A549 (cell line): ENCODE data around the gene MARK3. TPM values are rescaled to one million over a fixed set of nuclear protein-coding genes. Genes with fewer than 3 reads are reported as not detected.

Experiments used
- ATAC-seq, 2 experiments: fragments of 200-7000 bp in 1 of 2; fragments of >200 bp in 1 of 2; cut with Nextera tagmentation in 1 of 2; cut with Tn5 transposase in 1 of 2; 3 replicates each; pipeline versions ENCODE4 v1.8.0 to v1.9.1; 2018 to 2020; ENCODE audit warnings: mild to moderate bottlenecking in 1 of 2, moderate library complexity in 1 of 2
- CTCF ChIA-PET: fragments of 300-600 bp; sonication (Branson Sonifier 250); formaldehyde crosslinking; extraction: SDS; loops from one replicate; lab custom pipeline; 2021; ENCODE audit warnings: antibody characterized with exemption, inconsistent platforms; lab: Yijun Ruan, JAX
- POLR2A ChIA-PET: fragments of 350-600 bp; formaldehyde crosslinking; extraction: SDS; loops from one replicate; lab custom pipeline; 2021; ENCODE audit warnings: antibody characterized with exemption, inconsistent platforms; lab: Yijun Ruan, JAX
- DNase-seq, 2 experiments: peaks; one replicate each; pipeline versions ENCODE4 v3.0.0 to v3.0.0-alpha.2; 2011 to 2016; ENCODE audit warnings: low read depth in 1 of 2, low spot score in 1 of 2
- FAIRE-seq: peaks from 2 replicates; lab custom pipeline; 2011; peaks lifted over from hg19 to GRCh38; lab: Jason Lieb, UNC
- H3K27ac ChIP-seq, 2 experiments: fragments of >200 bp; sonication (Bioruptor Twin); formaldehyde crosslinking; 3 replicates each; pipeline ENCODE4 v1.5.1; 2016 to 2017
- H3K4me1 ChIP-seq: fragments of >200 bp; sonication (Bioruptor Twin); formaldehyde crosslinking; 3 replicates; pipeline ENCODE4 v1.6.1; 2016
- H3K4me2 ChIP-seq: fragments of >200 bp; sonication (Bioruptor Twin); formaldehyde crosslinking; 3 replicates; pipeline ENCODE4 v1.6.1; 2016
- H3K4me3 ChIP-seq: fragments of >200 bp; sonication (Bioruptor Twin); formaldehyde crosslinking; 3 replicates; pipeline ENCODE4 v1.5.1; 2016
- H3K9me3 ChIP-seq: fragments of >200 bp; sonication (Bioruptor Twin); formaldehyde crosslinking; 3 replicates; pipeline ENCODE4 v1.6.1; 2016
- CBX2 ChIP-seq: fragments of 200-600 bp; sonication (generic); IDR thresholded peaks from 2 replicates; pipeline ENCODE4 v1.6.1; 2016; ENCODE audit warnings: low read depth, mild to moderate bottlenecking, borderline replicate concordance
- CBX8 ChIP-seq: fragments of 200-600 bp; sonication (generic); IDR thresholded peaks from 2 replicates; pipeline ENCODE4 v1.6.1; 2016
- CEBPB ChIP-seq, 2 experiments: fragments of >200 bp in 1 of 2; sonication (Bioruptor Twin) in 1 of 2; formaldehyde crosslinking in 1 of 2; IDR thresholded peaks; 2 replicates each; pipeline ENCODE4 v1.6.1; 2012 to 2016
- CHD4 ChIP-seq: fragments of 200-600 bp; sonication (generic); IDR thresholded peaks from 2 replicates; pipeline ENCODE4 v1.6.1; 2016; ENCODE audit warnings: antibody characterized with exemption, mild to moderate bottlenecking, borderline replicate concordance
- EP300 ChIP-seq, 2 experiments: fragments of >200 bp; sonication (Bioruptor Twin); formaldehyde crosslinking; IDR thresholded peaks; 2 replicates in 1 of 2; 3 replicates in 1 of 2; pipeline ENCODE4 v1.6.1; 2016 to 2017
- ESRRA ChIP-seq: fragments of 150-350 bp; IDR thresholded peaks from 2 replicates; pipeline ENCODE4 v1.6.1; 2014; ENCODE audit warnings: mild to moderate bottlenecking, low read length, borderline replicate concordance
- FOSL2 ChIP-seq, 2 experiments: fragments of 450-650 bp in 1 of 2; fragments of >200 bp in 1 of 2; sonication (Bioruptor Twin) in 1 of 2; formaldehyde crosslinking; IDR thresholded peaks; 2 replicates each; pipeline versions ENCODE4 v1.5.0 to v1.6.1; 2016 to 2020; ENCODE audit warnings: mild to moderate bottlenecking in 1 of 2, moderate library complexity in 1 of 2
- FOXS1 ChIP-seq: fragments of 250-450 bp; sonication (Bioruptor Pico); IDR thresholded peaks from 2 replicates; pipeline ENCODE4 v1.5.0; 2020; ENCODE audit warnings: mild to moderate bottlenecking, moderate library complexity
- GATA3 ChIP-seq: IDR thresholded peaks from 2 replicates; pipeline ENCODE4 v1.6.1; 2012; ENCODE audit warnings: borderline replicate concordance
- HEYL ChIP-seq: fragments of 250-450 bp; sonication (Bioruptor Pico); IDR thresholded peaks from 2 replicates; pipeline ENCODE4 v1.8.0; 2021; ENCODE audit warnings: mild to moderate bottlenecking, moderate library complexity
- HOXB13 ChIP-seq: fragments of 250-450 bp; sonication (Bioruptor Pico); IDR thresholded peaks from 2 replicates; pipeline ENCODE4 v1.5.0; 2020; ENCODE audit warnings: low read depth, mild to moderate bottlenecking, moderate library complexity
- JUN ChIP-seq, 2 experiments: fragments of >200 bp; sonication (Bioruptor Twin); formaldehyde crosslinking; IDR thresholded peaks; 2 replicates in 1 of 2; 3 replicates in 1 of 2; pipeline ENCODE4 v1.6.1; 2016 to 2017
- JUNB ChIP-seq: fragments of >200 bp; sonication (Bioruptor Twin); formaldehyde crosslinking; IDR thresholded peaks from 2 replicates; pipeline ENCODE4 v1.6.1; 2016
- KDM1A ChIP-seq: fragments of 200-600 bp; sonication (generic); IDR thresholded peaks from 2 replicates; pipeline ENCODE4 v1.6.1; 2016; ENCODE audit warnings: low read depth, mild to moderate bottlenecking
- KDM5A ChIP-seq: fragments of 200-600 bp; sonication (generic); IDR thresholded peaks from 2 replicates; pipeline ENCODE4 v1.6.1; 2016; ENCODE audit warnings: antibody characterized with exemption, mild to moderate bottlenecking
- MAZ ChIP-seq: fragments of 150-350 bp; IDR thresholded peaks from 2 replicates; pipeline ENCODE4 v1.6.1; 2014; ENCODE audit warnings: antibody characterized with exemption, low read depth, low read length, borderline replicate concordance
- MYC ChIP-seq: IDR thresholded peaks from 2 replicates; pipeline ENCODE4 v1.6.1; 2012; ENCODE audit warnings: mild to moderate bottlenecking, inconsistent platforms, low read length, improper control_type of control experiment, borderline replicate concordance
- NFE2L2 ChIP-seq: fragments of 150-350 bp; conservative IDR thresholded peaks from 2 replicates; pipeline ENCODE4 v1.6.1; 2014; ENCODE audit warnings: low read length
- POLR2A ChIP-seq: IDR thresholded peaks from 2 replicates; pipeline ENCODE4 v1.6.1; 2012; ENCODE audit warnings: mild to moderate bottlenecking, low read length
- RFX5 ChIP-seq: fragments of 450-650 bp; IDR thresholded peaks from 2 replicates; pipeline ENCODE4 v1.7.1; 2014; ENCODE audit warnings: antibody characterized with exemption, mild to moderate bottlenecking, moderate library complexity
- SMC3 ChIP-seq: fragments of >200 bp; sonication (Bioruptor Twin); formaldehyde crosslinking; IDR thresholded peaks from 3 replicates; pipeline ENCODE4 v1.6.1; 2018; ENCODE audit warnings: inconsistent platforms
- SREBF2 ChIP-seq: fragments of 450-650 bp; IDR thresholded peaks from 2 replicates; pipeline ENCODE4 v1.6.1; 2014; ENCODE audit warnings: mild to moderate bottlenecking, moderate library complexity
- TFCP2L1 ChIP-seq: fragments of 250-450 bp; sonication (Bioruptor Pico); IDR thresholded peaks from 2 replicates; pipeline ENCODE4 v1.5.0; 2021; ENCODE audit warnings: mild to moderate bottlenecking
- ZFP36 ChIP-seq: fragments of 450-650 bp; IDR thresholded peaks from 2 replicates; pipeline ENCODE4 v1.6.1; 2014; ENCODE audit warnings: borderline replicate concordance; ENCODE audit not compliant: partially characterized antibody
- ZSCAN20 ChIP-seq: fragments of 250-450 bp; sonication (Bioruptor Pico); IDR thresholded peaks from 2 replicates; pipeline ENCODE4 v1.8.0; 2022; ENCODE audit warnings: mild to moderate bottlenecking, moderate library complexity
- WGBS: methylation state at CpG from one replicate; pipeline ENCODE4 v1.1.6; 2017; ENCODE audit errors: missing lambda C conversion rate; 5-methylcytosine and 5-hydroxymethylcytosine counted together
- polyA plus RNA-seq, 4 experiments: library from polyadenylated mRNA; depleted of rRNA in 3 of 4; stranded (reverse); fragments of >200 nt; fragmentation: RNase III in 1 of 4; extraction: RNeasy Plus Mini Kit Qiagen cat#74134 plus additional on column Dnase treatment in 1 of 4; gene quantifications; 2 replicates in 3 of 4; 3 replicates in 1 of 4; pipeline ENCODE4 v1.2.3, GENCODE V29; 2011 to 2017
- TF ChIP-seq, protein P1 (sequence below): fragments of >200 bp; sonication (Bioruptor Twin); formaldehyde crosslinking; IDR thresholded peaks from 3 replicates; pipeline ENCODE4 v1.6.1; 2016
- TF ChIP-seq, protein P2 (sequence below): fragments of 150-350 bp; IDR thresholded peaks from 2 replicates; pipeline ENCODE4 v1.6.1; 2014; ENCODE audit warnings: low read depth, mild to moderate bottlenecking, low read length
- TF ChIP-seq, protein P3 (sequence below): IDR thresholded peaks from 2 replicates; pipeline ENCODE4 v1.6.1; 2012
- TF ChIP-seq, protein P4 (sequence below): fragments of 450-650 bp; IDR thresholded peaks from 2 replicates; pipeline ENCODE4 v1.6.1; 2014; ENCODE audit warnings: antibody characterized with exemption
- TF ChIP-seq, protein P5 (sequence below): IDR thresholded peaks from 2 replicates; pipeline ENCODE4 v1.6.1; 2012
- TF ChIP-seq, protein P6 (sequence below): IDR thresholded peaks from 2 replicates; pipeline ENCODE4 v1.6.1; 2012; ENCODE audit warnings: low read depth, borderline replicate concordance
- TF ChIP-seq, protein P7 (sequence below): fragments of >200 bp; sonication (Bioruptor Twin); formaldehyde crosslinking; IDR thresholded peaks from 3 replicates; pipeline ENCODE4 v1.5.1; 2016

MARK3 gene
- polyA plus RNA-seq, 2 of the 4 experiments (the other 2 are of a cell fraction) = 59.7 to 97.6 TPM

DNA sequence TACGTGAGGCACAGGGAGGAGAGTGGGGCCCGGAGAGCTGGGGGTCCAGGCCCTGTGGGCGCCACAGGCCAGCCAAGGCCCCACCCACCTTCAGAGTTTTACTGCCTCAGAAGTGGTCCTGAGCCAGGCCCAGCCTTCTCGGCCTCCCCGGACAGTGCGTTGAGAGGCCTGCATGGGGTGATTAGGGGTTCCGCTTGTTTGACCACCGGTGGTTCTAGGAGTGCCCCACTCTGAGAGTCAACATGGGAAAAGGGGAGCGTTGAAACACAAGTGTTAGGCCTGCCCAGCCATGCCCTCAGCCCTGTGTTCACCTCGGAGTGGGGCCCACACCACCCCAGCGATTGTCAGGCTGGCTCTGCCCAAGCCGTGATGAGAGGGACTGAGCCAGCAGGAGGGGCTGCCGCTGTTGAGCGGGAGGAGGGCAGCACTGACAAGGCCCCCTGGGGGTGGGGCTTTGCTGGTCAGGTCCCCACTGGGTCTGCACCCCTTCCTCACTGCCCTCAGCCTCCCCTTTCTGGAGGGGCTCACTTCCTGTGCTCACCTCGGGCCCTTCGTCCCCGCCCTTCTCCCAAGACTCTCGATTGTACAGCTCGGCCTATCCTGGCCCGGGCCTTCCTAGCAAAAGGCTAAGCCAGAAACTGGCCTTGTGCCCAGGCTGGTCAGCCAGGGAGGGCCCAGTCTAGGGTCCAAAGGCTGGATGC, 132.7 kb downstream of the MARK3 start (continued):
- TF ChIP-seq, protein P1, sequence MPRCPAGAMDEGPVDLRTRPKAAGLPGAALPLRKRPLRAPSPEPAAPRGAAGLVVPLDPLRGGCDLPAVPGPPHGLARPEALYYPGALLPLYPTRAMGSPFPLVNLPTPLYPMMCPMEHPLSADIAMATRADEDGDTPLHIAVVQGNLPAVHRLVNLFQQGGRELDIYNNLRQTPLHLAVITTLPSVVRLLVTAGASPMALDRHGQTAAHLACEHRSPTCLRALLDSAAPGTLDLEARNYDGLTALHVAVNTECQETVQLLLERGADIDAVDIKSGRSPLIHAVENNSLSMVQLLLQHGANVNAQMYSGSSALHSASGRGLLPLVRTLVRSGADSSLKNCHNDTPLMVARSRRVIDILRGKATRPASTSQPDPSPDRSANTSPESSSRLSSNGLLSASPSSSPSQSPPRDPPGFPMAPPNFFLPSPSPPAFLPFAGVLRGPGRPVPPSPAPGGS = no peak
- TF ChIP-seq ESRRA (no peak), JUNB (no peak), KDM1A (no peak)

DNA sequence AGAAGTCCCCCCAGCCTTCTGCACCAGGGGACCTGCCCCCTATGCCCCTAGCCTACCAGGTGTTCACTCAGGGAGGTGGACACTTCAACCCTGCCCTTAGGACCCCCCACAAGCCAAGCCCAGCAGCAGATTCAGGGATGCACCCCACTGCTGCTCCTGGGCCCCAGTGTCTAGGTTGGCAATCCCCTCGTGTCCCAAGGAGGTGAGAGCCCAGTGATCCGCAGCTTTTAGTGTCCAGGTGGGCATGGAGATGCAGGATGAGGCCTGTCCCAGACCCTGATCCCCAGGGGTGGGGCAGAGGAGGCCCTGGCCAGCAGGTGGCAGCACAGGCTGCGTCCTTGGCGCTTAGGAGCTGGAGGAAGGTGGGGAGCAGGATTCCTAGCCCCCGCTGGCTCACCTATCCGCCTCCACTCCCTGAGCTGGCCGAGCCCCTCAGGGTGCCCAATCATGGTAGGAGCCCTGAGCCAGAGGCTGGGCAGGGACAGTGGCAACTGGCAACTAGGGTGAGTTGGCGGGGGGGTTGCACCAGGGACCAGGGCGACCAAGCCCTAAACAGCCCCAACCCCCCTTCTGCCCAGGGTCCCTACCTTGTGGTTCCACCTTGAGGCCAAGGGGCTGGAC, 133.3 kb downstream of the MARK3 start:
- peaks cover 41% of the 10 kb centered on the region for H3K4me1 ChIP-seq
- DNase-seq (peak; percentile 63 to 93), FAIRE-seq (no peak), ATAC-seq (peak; percentile 32 to 75; a peak in 4 of 6 replicates)
- peak overlapping the region; percentile 24 to 48; a peak in 4 of 6 replicates for H3K27ac ChIP-seq
- CTCF ChIA-PET = interaction anchor here (0.6 to 10.0 kb wide), 19 partner anchors 9 to 403 kb away, joined by 3 to 489 read pairs (median 3); partner anchors contain the start of genes BAG5 and TRMT61A
- WGBS = 10% methylated on average over 3 of the region's 9 CpGs
- H3K4me2 ChIP-seq = peak overlapping the region; percentile 30; the same call in 1 of the 3 replicates
- POLR2A ChIA-PET = interaction anchor here (0.8 to 1.5 kb wide), 2 partner anchors 10 to 24 kb away, joined by 4 read pairs; no protein-coding TSS in a partner anchor
- H3K4me3 ChIP-seq = no peak overlapping the region
- no peaks in the 10 kb centered on the region for H3K9me3 ChIP-seq
- no peak for TF ChIP-seq EP300 (IDR thresholded peaks at IDR 0.05)
- TF ChIP-seq ZFP36 = no peak
- TF ChIP-seq, protein P2, sequence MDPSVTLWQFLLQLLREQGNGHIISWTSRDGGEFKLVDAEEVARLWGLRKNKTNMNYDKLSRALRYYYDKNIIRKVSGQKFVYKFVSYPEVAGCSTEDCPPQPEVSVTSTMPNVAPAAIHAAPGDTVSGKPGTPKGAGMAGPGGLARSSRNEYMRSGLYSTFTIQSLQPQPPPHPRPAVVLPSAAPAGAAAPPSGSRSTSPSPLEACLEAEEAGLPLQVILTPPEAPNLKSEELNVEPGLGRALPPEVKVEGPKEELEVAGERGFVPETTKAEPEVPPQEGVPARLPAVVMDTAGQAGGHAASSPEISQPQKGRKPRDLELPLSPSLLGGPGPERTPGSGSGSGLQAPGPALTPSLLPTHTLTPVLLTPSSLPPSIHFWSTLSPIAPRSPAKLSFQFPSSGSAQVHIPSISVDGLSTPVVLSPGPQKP = no peak
- TF ChIP-seq, protein P3, sequence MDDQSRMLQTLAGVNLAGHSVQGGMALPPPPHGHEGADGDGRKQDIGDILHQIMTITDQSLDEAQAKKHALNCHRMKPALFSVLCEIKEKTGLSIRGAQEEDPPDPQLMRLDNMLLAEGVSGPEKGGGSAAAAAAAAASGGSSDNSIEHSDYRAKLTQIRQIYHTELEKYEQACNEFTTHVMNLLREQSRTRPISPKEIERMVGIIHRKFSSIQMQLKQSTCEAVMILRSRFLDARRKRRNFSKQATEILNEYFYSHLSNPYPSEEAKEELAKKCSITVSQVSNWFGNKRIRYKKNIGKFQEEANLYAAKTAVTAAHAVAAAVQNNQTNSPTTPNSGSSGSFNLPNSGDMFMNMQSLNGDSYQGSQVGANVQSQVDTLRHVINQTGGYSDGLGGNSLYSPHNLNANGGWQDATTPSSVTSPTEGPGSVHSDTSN = 0 out of 2 replicates have a peak, but pooled peaks have one; percentile 13
- TF ChIP-seq, protein P4, sequence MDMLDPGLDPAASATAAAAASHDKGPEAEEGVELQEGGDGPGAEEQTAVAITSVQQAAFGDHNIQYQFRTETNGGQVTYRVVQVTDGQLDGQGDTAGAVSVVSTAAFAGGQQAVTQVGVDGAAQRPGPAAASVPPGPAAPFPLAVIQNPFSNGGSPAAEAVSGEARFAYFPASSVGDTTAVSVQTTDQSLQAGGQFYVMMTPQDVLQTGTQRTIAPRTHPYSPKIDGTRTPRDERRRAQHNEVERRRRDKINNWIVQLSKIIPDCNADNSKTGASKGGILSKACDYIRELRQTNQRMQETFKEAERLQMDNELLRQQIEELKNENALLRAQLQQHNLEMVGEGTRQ = no peak
- TF ChIP-seq, protein P5, sequence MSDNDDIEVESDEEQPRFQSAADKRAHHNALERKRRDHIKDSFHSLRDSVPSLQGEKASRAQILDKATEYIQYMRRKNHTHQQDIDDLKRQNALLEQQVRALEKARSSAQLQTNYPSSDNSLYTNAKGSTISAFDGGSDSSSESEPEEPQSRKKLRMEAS = no peak; the same call in 1 of the 2 replicates
- no peak for TF ChIP-seq HEYL
- no peak for TF ChIP-seq GATA3
- no peak for TF ChIP-seq ESRRA
- TF ChIP-seq CHD4 = no peak
- TF ChIP-seq ZSCAN20 (CRISPR knock-in tag) = no peak
- TF ChIP-seq, protein P6, sequence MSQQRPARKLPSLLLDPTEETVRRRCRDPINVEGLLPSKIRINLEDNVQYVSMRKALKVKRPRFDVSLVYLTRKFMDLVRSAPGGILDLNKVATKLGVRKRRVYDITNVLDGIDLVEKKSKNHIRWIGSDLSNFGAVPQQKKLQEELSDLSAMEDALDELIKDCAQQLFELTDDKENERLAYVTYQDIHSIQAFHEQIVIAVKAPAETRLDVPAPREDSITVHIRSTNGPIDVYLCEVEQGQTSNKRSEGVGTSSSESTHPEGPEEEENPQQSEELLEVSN = no peak
- TF ChIP-seq CBX8 = no peak
- TF ChIP-seq FOXS1 (CRISPR knock-in tag) = no peak
- peak; percentile 84 for TF ChIP-seq SMC3
- TF ChIP-seq HOXB13 (CRISPR knock-in tag) = no peak
- no peak for TF ChIP-seq TFCP2L1 (CRISPR knock-in tag)
- no peak for TF ChIP-seq SREBF2
- TF ChIP-seq CEBPB (IDR thresholded peaks at IDR 0.05) = no peak
- TF ChIP-seq, protein P7, sequence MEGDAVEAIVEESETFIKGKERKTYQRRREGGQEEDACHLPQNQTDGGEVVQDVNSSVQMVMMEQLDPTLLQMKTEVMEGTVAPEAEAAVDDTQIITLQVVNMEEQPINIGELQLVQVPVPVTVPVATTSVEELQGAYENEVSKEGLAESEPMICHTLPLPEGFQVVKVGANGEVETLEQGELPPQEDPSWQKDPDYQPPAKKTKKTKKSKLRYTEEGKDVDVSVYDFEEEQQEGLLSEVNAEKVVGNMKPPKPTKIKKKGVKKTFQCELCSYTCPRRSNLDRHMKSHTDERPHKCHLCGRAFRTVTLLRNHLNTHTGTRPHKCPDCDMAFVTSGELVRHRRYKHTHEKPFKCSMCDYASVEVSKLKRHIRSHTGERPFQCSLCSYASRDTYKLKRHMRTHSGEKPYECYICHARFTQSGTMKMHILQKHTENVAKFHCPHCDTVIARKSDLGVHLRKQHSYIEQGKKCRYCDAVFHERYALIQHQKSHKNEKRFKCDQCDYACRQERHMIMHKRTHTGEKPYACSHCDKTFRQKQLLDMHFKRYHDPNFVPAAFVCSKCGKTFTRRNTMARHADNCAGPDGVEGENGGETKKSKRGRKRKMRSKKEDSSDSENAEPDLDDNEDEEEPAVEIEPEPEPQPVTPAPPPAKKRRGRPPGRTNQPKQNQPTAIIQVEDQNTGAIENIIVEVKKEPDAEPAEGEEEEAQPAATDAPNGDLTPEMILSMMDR = peak; percentile 85
- no peak for TF ChIP-seq POLR2A
- TF ChIP-seq FOSL2 (IDR thresholded peaks at IDR 0.05) = no peak
- TF ChIP-seq FOSL2 (CRISPR knock-in tag; IDR thresholded peaks at IDR 0.05) = no peak
- no peak for TF ChIP-seq CBX2
- no peak for TF ChIP-seq MAZ
- 0 out of 5 replicates have a peak, but pooled peaks of 1 of the 2 experiments have one; percentile 22 for TF ChIP-seq JUN (IDR thresholded peaks at IDR 0.05)
- no peak for TF ChIP-seq RFX5
- TF ChIP-seq KDM5A = no peak
- no peak for TF ChIP-seq MYC
- TF ChIP-seq NFE2L2 = no peak
